ENCODE results near the gene DUSP2.

- TF ChIP-seq GATA2 (IDR thresholded peaks at IDR 0.05; ENCODE audit: low read depth, low read length) (no peak), GATA3 (IDR thresholded peaks at IDR 0.05; ENCODE audit: low read depth, low read length) (no peak)
Observed at GRCh38 chr2:96185516-96185915, 40.3 kb upstream of the DUSP2 start.
